GM10248 (cell line): ENCODE results near the gene PRMT2.

Source experiments
- CTCF ChIA-PET: fragments of 300-600 bp; sonication (Branson Sonifier 250); formaldehyde crosslinking; extraction: SDS; loops from one replicate; lab custom pipeline; 2021; ENCODE audit warnings: antibody characterized with exemption; lab: Yijun Ruan, JAX
- POLR2A ChIA-PET: fragments of 350-650 bp; sonication (Branson Sonifier 250); formaldehyde crosslinking; extraction: SDS; loops from one replicate; lab custom pipeline; 2020; ENCODE audit warnings: antibody characterized with exemption; lab: Yijun Ruan, JAX
- DNase-seq: peaks from one replicate; pipeline ENCODE4 v3.0.0; 2012; ENCODE audit errors: extremely low spot score
- CTCF ChIP-seq: IDR thresholded peaks from 2 replicates; pipeline ENCODE4 v1.5.1; 2012; ENCODE audit warnings: mild to moderate bottlenecking, low read depth; ENCODE audit errors: extremely low read depth, missing control alignments, control extremely low read depth

PRMT2 gene

GRCh38 chr21:46635324-46636180 is at the start of gene PRMT2:
PRMT2 (plus strand) TSS chr21:46635674; CDS start chr21:46636952, 1,278 bp downstream.
- DNase-seq = peak; percentile 100
- POLR2A ChIA-PET = interaction anchor here (0.6 to 0.7 kb wide), 3 partner anchors 421 to 1834 kb away, joined by 3 to 6 read pairs (median 4); no protein-coding TSS in a partner anchor
- CTCF ChIA-PET = interaction anchor here (0.8 to 2.5 kb wide), 9 partner anchors 9 to 493 kb away, joined by 3 to 7 read pairs (median 4); no protein-coding TSS in a partner anchor
- no peak for TF ChIP-seq CTCF

GRCh38 chr21:46594276-46594675 is 41.2 kb upstream of the PRMT2 start:
- ChIA-PET CTCF (no interaction called here), POLR2A (no interaction called here)
- DNase-seq = no peak
- no peak for TF ChIP-seq CTCF

- POLR2A ChIA-PET = no interaction called here
- no peak for DNase-seq
- TF ChIP-seq CTCF = no peak
- CTCF ChIA-PET = no interaction called here
Observed at GRCh38 chr21:46596201-46596600, 39.3 kb upstream of the PRMT2 start.

- CTCF ChIA-PET = interaction anchor here (1.1 kb wide), 1 partner anchor 25 kb away, joined by 3 read pairs; no protein-coding TSS in a partner anchor
- DNase-seq = peak; percentile 11
Observed at GRCh38 chr21:46597031-46597430, 38.4 kb upstream of the PRMT2 start.

GRCh38 chr21:46597896-46598343 is 37.6 kb upstream of the PRMT2 start:
- peak; percentile 11 for DNase-seq
- ChIA-PET POLR2A (no interaction called here), CTCF (interaction anchor here (1.1 kb wide), 1 partner anchor 26 kb away, joined by 3 read pairs; no protein-coding TSS in a partner anchor)
- no peak for TF ChIP-seq CTCF

More at GRCh38 chr21:46597031-46597430, 38.4 kb upstream of the PRMT2 start:
- no peak for TF ChIP-seq CTCF
- POLR2A ChIA-PET = interaction anchor here (0.5 kb wide), 1 partner anchor 18 kb away, joined by 3 read pairs; no protein-coding TSS in a partner anchor

GRCh38 chr21:46598581-46599572 is 36.6 kb upstream of the PRMT2 start:
- POLR2A ChIA-PET = no interaction called here
- peak; percentile 7 for DNase-seq

More at GRCh38 chr21:46598581-46599572, 36.6 kb upstream of the PRMT2 start:
- CTCF ChIA-PET = interaction anchor here (1.5 kb wide), 1 partner anchor 18 kb away, joined by 4 read pairs; no protein-coding TSS in a partner anchor
- no peak for TF ChIP-seq CTCF
